HG03196 (cell line): ENCODE data around the gene NHS.
A peak's percentile ranks its signal among the peaks of the same experiment; 100 is the strongest.

Experiments used
- ATAC-seq: cut with Tn5 transposase; IDR thresholded peaks from one replicate; pipeline ENCODE4 v1.9.1; 2021; ENCODE audit not compliant: unreplicated experiment

The NHS gene

GRCh38 chrX:17719711-17720110, 344.7 kb downstream of the NHS start:
- no peak for ATAC-seq

GRCh38 chrX:17721715-17722114, 346.7 kb downstream of the NHS start:
- ATAC-seq: no peak

- ATAC-seq: no peak
Observed at GRCh38 chrX:17725181-17725580, 350.2 kb downstream of the NHS start.

- ATAC-seq: no peak
Observed at GRCh38 chrX:17732138-17732783, 357.3 kb downstream of the NHS start.

- ATAC-seq: no peak
Observed at GRCh38 chrX:17735406-17735805, 360.4 kb downstream of the NHS start.

GRCh38 chrX:17736478-17736855, 361.5 kb downstream of the NHS start:
- no peak for ATAC-seq

GRCh38 chrX:17736856-17737709, 362.1 kb downstream of the NHS start, which contains the start of gene SCML1:
TSS of gene SCML1 (plus strand) at chrX:17737493. CDS start at chrX:17744187, 6,694 bp downstream.
- ATAC-seq: peak; percentile 72

GRCh38 chrX:17737710-17737985, 362.6 kb downstream of the NHS start:
- ATAC-seq: no peak

- ATAC-seq: no peak
Observed at GRCh38 chrX:17737986-17738713, 363.1 kb downstream of the NHS start.

GRCh38 chrX:17738737-17739535, 363.9 kb downstream of the NHS start:
- ATAC-seq: no peak

GRCh38 chrX:17740137-17741122, 365.4 kb downstream of the NHS start:
- no peak for ATAC-seq

- ATAC-seq: no peak
Observed at GRCh38 chrX:17741123-17741511, 366.1 kb downstream of the NHS start.

- no peak for ATAC-seq
Observed at GRCh38 chrX:17743913-17744312, 368.9 kb downstream of the NHS start.

GRCh38 chrX:17744896-17745523, 370.0 kb downstream of the NHS start:
- ATAC-seq: no peak

GRCh38 chrX:17747692-17748091, 372.7 kb downstream of the NHS start:
- no peak for ATAC-seq

- no peak for ATAC-seq
Observed at GRCh38 chrX:17748684-17749083, 373.7 kb downstream of the NHS start.

GRCh38 chrX:17750436-17750835, 375.4 kb downstream of the NHS start:
- no peak for ATAC-seq

- peak; percentile 87 for ATAC-seq
Observed at GRCh38 chrX:17758382-17758781, 383.4 kb downstream of the NHS start.

- ATAC-seq: no peak
Observed at GRCh38 chrX:17759990-17760389, 385.0 kb downstream of the NHS start.

GRCh38 chrX:17767734-17768133, 392.7 kb downstream of the NHS start:
- ATAC-seq: no peak
